ENCODE data around the gene TMC8. TPM values are rescaled to one million over a fixed set of nuclear protein-coding genes. Genes with fewer than 3 reads are reported as not detected.

TMC8 gene
- polyA plus RNA-seq, 1 of the 3 experiments (the other 2 are of a cell fraction), result 0.18 TPM

DNA sequence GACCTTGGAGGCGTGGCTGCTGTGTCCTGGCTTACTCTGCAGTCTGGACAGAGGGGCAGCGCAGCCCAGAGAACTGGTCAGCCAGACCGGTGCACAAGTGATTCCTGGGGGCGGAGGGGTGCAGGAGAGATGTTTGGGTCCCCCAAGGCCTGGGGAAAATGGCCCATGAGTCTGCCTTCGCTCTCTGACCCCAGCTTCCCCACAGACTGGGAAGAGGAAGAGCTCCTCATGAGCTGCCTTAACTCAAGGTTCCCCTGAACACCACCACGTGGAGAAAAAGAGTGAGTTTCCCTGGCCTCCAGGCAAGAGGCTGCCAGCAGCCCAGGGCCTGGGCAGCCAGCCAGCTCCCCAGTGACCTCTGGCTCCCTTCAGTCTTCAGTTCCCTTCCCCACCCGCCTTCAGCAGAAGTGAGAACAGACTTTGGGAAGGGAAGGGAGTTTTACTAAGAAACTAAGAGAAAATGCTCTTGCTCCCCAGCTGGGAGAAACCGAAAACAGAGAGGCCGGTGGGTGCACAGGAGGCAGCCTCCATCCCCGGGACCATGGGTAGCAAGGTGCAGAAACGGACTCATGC, 13.7 kb downstream of the TMC8 start:
- no peak overlapping the region for H2AFZ ChIP-seq (ENCODE audit: low read depth)
- ChIA-PET CTCF (interaction anchor here (0.8 to 2.6 kb wide), 11 partner anchors 9 to 216 kb away, joined by 3 to 16 read pairs (median 4); no protein-coding TSS in a partner anchor), POLR2A (interaction anchor here (0.9 kb wide), 1 partner anchor 20 kb away, joined by 3 read pairs; no protein-coding TSS in a partner anchor)
- DNase-seq, result peak; percentile 73
- TF ChIP-seq, protein P1, sequence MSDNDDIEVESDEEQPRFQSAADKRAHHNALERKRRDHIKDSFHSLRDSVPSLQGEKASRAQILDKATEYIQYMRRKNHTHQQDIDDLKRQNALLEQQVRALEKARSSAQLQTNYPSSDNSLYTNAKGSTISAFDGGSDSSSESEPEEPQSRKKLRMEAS (IDR thresholded peaks at IDR 0.05; ENCODE audit: low read depth), result peak; percentile 90
- TF ChIP-seq ELF1 (IDR thresholded peaks at IDR 0.05) (no peak), NFIC (IDR thresholded peaks at IDR 0.05; ENCODE audit: borderline replicate concordance) (peak; percentile 83), RAD21 (IDR thresholded peaks at IDR 0.05; ENCODE audit: low read length) (no peak), FOXM1 (IDR thresholded peaks at IDR 0.05; ENCODE audit: low read depth) (no peak), MXI1 (IDR thresholded peaks at IDR 0.05; ENCODE audit: low read depth, low read length) (peak; percentile 65), TCF12 (IDR thresholded peaks at IDR 0.05) (0 out of 2 replicates have a peak, but pooled peaks have one; percentile 6)
- TF ChIP-seq, protein P2, sequence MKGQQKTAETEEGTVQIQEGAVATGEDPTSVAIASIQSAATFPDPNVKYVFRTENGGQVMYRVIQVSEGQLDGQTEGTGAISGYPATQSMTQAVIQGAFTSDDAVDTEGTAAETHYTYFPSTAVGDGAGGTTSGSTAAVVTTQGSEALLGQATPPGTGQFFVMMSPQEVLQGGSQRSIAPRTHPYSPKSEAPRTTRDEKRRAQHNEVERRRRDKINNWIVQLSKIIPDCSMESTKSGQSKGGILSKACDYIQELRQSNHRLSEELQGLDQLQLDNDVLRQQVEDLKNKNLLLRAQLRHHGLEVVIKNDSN (IDR thresholded peaks at IDR 0.05; ENCODE audit: borderline replicate concordance, low read depth), result 0 out of 2 replicates have a peak, but pooled peaks have one; percentile 31
- H3K4me3 ChIP-seq (ENCODE audit: low read depth in 2 of 2, low read length in 1 of 2), result no peak overlapping the region
- no peak overlapping the region for H3K9ac ChIP-seq
- no peaks in the 10 kb centered on the region for H4K20me1 ChIP-seq (ENCODE audit: insufficient read depth)
- 69% methylated on average over 11 of the region's 11 CpGs for WGBS (ENCODE audit: low lambda C conversion rate)
- H3K36me3 ChIP-seq (replicated peaks in 1 of 2; ENCODE audit: control insufficient read depth in 1 of 2, insufficient read depth in 2 of 2, low read length in 1 of 2), result no peaks in the 10 kb centered on the region
- peak overlapping the region; percentile 37; the same call in 1 of the 2 replicates for H3K4me2 ChIP-seq
- no peaks in the 10 kb centered on the region for H3K9me3 ChIP-seq
- H3K4me1 ChIP-seq (ENCODE audit: control insufficient read depth in 1 of 2, insufficient read depth in 2 of 2, low read depth in 1 of 2, low read length in 1 of 2), result peaks cover 4 to 19% of the 10 kb centered on the region in 2 experiments; a peak in 2 of 4 replicates
- H3F3A ChIP-seq (replicated peaks; ENCODE audit: insufficient read depth), result peaks cover 3% of the 10 kb centered on the region
- no peaks in the 10 kb centered on the region for H3K9me2 ChIP-seq
- no peaks in the 10 kb centered on the region for H3K27me3 ChIP-seq (ENCODE audit: insufficient read depth)
- H3K79me2 ChIP-seq (ENCODE audit: insufficient read depth), result no peaks in the 10 kb centered on the region
- no peak overlapping the region for H3K27ac ChIP-seq (ENCODE audit: low read depth in 2 of 2, low read length in 1 of 2)

DNA sequence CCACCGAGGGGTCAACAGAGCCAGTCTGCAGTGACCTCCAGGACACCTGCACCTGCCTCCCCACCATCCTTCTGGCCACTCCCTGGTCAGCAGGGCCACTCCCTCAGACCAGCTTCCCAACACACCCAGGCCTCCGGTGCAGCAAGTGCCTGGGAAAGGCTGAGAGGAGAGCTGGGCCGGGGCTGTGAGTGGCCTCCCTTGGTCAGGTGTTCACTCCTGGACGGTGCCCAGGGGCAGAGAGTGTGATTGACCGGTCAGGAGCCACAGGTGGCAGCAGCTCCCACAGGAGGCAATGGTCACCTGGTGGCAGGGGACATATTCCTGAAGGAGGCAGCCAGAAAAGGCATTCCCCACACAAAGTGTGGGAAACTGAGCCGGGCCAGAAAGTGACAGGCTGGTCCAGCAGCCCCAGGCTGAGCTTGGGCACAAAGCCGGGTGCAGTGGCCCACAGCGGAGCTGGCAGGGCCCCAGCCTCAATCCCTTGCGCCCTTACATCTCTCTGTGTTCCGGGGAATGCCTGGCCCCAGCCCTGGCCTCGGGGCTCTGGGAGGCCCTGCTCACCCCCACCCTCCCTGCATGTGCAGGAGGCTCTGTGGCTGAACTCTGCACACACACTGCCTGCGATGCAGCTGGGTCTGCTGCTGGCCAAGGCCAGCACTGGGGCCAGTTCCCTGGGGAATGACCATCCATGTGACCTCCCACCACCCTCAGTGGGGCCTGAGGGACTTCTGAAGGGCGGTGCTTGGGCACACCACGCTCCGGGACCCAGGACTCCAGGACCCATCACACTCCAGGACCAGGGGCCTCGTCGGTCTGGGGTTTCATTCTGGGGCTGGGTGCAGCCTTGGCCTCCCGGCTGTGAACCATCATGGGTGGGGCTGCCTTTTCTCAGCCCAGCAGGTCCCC, 14.4 kb downstream of the TMC8 start:
- ChIA-PET POLR2A (interaction anchor here (0.9 kb wide), 1 partner anchor 19 kb away, joined by 3 read pairs; no protein-coding TSS in a partner anchor), CTCF (interaction anchor here (0.8 to 2.6 kb wide), 11 partner anchors 9 to 216 kb away, joined by 3 to 16 read pairs (median 4); no protein-coding TSS in a partner anchor)
- no peak for DNase-seq
- Histone ChIP-seq H3K4me2 (peak overlapping the region; percentile 37; the same call in 1 of the 2 replicates), H3K27me3 (ENCODE audit: insufficient read depth) (no peaks in the 10 kb centered on the region), H2AFZ (ENCODE audit: low read depth) (no peak overlapping the region), H3K27ac (ENCODE audit: low read depth in 2 of 2, low read length in 1 of 2) (no peak overlapping the region), H3K36me3 (replicated peaks in 1 of 2; ENCODE audit: control insufficient read depth in 1 of 2, insufficient read depth in 2 of 2, low read length in 1 of 2) (no peaks in the 10 kb centered on the region), H3K4me1 (ENCODE audit: control insufficient read depth in 1 of 2, insufficient read depth in 2 of 2, low read depth in 1 of 2, low read length in 1 of 2) (peaks cover 4 to 19% of the 10 kb centered on the region in 2 experiments; a peak in 2 of 4 replicates), H3F3A (replicated peaks; ENCODE audit: insufficient read depth) (peaks cover 3% of the 10 kb centered on the region), H4K20me1 (ENCODE audit: insufficient read depth) (no peaks in the 10 kb centered on the region), H3K9me2 (no peaks in the 10 kb centered on the region), H3K9ac (no peak overlapping the region), H3K4me3 (ENCODE audit: low read depth in 2 of 2, low read length in 1 of 2) (no peak overlapping the region), H3K9me3 (no peaks in the 10 kb centered on the region), H3K79me2 (ENCODE audit: insufficient read depth) (no peaks in the 10 kb centered on the region)
- 81% methylated on average over 15 of the region's 18 CpGs for WGBS (ENCODE audit: low lambda C conversion rate)
- no peak for TF ChIP-seq YY1 (IDR thresholded peaks at IDR 0.05; ENCODE audit: low read depth)
- TF ChIP-seq MEF2A (IDR thresholded peaks at IDR 0.05; ENCODE audit: borderline replicate concordance, low read depth), result no peak
- TF ChIP-seq, protein P2 (IDR thresholded peaks at IDR 0.05; ENCODE audit: borderline replicate concordance, low read depth), result no peak
- no peak for TF ChIP-seq RXRA (IDR thresholded peaks at IDR 0.05; ENCODE audit: borderline replicate concordance, low read depth)
- no peak for TF ChIP-seq NRF1 (IDR thresholded peaks at IDR 0.05; ENCODE audit: low read depth, low read length)
- TF ChIP-seq, protein P3, sequence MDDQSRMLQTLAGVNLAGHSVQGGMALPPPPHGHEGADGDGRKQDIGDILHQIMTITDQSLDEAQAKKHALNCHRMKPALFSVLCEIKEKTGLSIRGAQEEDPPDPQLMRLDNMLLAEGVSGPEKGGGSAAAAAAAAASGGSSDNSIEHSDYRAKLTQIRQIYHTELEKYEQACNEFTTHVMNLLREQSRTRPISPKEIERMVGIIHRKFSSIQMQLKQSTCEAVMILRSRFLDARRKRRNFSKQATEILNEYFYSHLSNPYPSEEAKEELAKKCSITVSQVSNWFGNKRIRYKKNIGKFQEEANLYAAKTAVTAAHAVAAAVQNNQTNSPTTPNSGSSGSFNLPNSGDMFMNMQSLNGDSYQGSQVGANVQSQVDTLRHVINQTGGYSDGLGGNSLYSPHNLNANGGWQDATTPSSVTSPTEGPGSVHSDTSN (IDR thresholded peaks at IDR 0.05), result no peak
- TF ChIP-seq GABPA (IDR thresholded peaks at IDR 0.05; ENCODE audit: low read depth), result no peak
- TF ChIP-seq TCF12 (IDR thresholded peaks at IDR 0.05), result no peak
- no peak for TF ChIP-seq RAD21 (IDR thresholded peaks at IDR 0.05; ENCODE audit: low read length)
- TF ChIP-seq, protein P4, sequence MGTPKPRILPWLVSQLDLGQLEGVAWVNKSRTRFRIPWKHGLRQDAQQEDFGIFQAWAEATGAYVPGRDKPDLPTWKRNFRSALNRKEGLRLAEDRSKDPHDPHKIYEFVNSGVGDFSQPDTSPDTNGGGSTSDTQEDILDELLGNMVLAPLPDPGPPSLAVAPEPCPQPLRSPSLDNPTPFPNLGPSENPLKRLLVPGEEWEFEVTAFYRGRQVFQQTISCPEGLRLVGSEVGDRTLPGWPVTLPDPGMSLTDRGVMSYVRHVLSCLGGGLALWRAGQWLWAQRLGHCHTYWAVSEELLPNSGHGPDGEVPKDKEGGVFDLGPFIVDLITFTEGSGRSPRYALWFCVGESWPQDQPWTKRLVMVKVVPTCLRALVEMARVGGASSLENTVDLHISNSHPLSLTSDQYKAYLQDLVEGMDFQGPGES (IDR thresholded peaks at IDR 0.05; ENCODE audit: low read depth, low read length), result no peak
- no peak for TF ChIP-seq ELF1 (IDR thresholded peaks at IDR 0.05)
- TF ChIP-seq, protein P5, sequence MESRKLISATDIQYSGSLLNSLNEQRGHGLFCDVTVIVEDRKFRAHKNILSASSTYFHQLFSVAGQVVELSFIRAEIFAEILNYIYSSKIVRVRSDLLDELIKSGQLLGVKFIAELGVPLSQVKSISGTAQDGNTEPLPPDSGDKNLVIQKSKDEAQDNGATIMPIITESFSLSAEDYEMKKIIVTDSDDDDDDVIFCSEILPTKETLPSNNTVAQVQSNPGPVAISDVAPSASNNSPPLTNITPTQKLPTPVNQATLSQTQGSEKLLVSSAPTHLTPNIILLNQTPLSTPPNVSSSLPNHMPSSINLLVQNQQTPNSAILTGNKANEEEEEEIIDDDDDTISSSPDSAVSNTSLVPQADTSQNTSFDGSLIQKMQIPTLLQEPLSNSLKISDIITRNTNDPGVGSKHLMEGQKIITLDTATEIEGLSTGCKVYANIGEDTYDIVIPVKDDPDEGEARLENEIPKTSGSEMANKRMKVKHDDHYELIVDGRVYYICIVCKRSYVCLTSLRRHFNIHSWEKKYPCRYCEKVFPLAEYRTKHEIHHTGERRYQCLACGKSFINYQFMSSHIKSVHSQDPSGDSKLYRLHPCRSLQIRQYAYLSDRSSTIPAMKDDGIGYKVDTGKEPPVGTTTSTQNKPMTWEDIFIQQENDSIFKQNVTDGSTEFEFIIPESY (IDR thresholded peaks at IDR 0.05; ENCODE audit: borderline replicate concordance, low read depth), result no peak
- no peak for TF ChIP-seq JUND (IDR thresholded peaks at IDR 0.05)

Data from SK-N-SH (cell line).